Measurements from ENCODE around the gene FGB. TPM values are rescaled to one million over a fixed set of nuclear protein-coding genes. Genes with fewer than 3 reads are reported as not detected.
"Not testable (repeated sequence)": the region's sequence is repeated elsewhere in the genome, so short reads cannot be mapped to it uniquely, and the experiment has no call there.

FGB gene
- total RNA-seq, 1 donor from 2014 or later: not detected

DNA sequence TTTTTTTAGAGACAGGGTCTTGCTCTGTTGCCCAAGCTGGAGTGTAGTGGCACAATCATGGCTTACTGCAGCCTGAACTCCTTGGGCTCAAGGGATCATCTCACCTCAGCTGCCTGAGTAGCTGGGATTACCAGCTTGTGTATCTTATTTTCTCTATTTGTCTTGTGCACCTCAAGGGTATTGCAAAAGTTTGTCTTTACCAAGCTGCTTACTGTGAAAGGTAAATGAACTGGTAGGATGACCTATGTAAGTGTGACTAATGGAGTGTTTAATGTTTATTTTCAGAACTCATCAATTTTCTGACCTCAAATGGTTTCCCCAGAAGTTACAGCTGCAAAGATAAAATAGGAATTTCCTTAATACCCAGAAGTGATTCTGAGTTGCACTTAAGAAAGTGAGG lies 33.0 kb downstream of the FGB start:
- Histone ChIP-seq H4K20me1 (ENCODE audit: low read depth) (no peaks in the 10 kb centered on the region), H3K4me2 (no peak overlapping the region), H3K4me1 (peaks cover 2% of the 10 kb centered on the region), H2AFZ (replicated peaks) (no peak overlapping the region), H3K4me3 (no peak overlapping the region), H3K36me3 (no peaks in the 10 kb centered on the region), H3F3A (ENCODE audit: low read depth) (no peaks in the 10 kb centered on the region), H3K79me2 (ENCODE audit: low read depth) (no peaks in the 10 kb centered on the region), H3K27me3 (no peaks in the 10 kb centered on the region), H3K9me3 (ENCODE audit: low read depth) (no peaks in the 10 kb centered on the region), H3K9ac (no peak overlapping the region), H3K27ac (no peak overlapping the region)
- H3K36me3 Mint-ChIP-seq: no peaks in the 10 kb centered on the region
- no peak overlapping the region for H3K27ac Mint-ChIP-seq
- H3K27me3 Mint-ChIP-seq (ENCODE audit: insufficient read depth, low read depth): no peaks in the 10 kb centered on the region
- TF ChIP-seq EZH2 (IDR thresholded peaks at IDR 0.05) (no peak), EZH2phosphoT487 (IDR thresholded peaks at IDR 0.05) (no peak)
- TF ChIP-seq, protein P1, sequence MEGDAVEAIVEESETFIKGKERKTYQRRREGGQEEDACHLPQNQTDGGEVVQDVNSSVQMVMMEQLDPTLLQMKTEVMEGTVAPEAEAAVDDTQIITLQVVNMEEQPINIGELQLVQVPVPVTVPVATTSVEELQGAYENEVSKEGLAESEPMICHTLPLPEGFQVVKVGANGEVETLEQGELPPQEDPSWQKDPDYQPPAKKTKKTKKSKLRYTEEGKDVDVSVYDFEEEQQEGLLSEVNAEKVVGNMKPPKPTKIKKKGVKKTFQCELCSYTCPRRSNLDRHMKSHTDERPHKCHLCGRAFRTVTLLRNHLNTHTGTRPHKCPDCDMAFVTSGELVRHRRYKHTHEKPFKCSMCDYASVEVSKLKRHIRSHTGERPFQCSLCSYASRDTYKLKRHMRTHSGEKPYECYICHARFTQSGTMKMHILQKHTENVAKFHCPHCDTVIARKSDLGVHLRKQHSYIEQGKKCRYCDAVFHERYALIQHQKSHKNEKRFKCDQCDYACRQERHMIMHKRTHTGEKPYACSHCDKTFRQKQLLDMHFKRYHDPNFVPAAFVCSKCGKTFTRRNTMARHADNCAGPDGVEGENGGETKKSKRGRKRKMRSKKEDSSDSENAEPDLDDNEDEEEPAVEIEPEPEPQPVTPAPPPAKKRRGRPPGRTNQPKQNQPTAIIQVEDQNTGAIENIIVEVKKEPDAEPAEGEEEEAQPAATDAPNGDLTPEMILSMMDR (IDR thresholded peaks at IDR 0.05): no peak
- no peaks in the 10 kb centered on the region for H3K4me1 Mint-ChIP-seq
- H3K4me3 Mint-ChIP-seq: no peak overlapping the region
- no peak for DNase-seq (ENCODE audit: low spot score)
- H3K9me3 Mint-ChIP-seq: no peaks in the 10 kb centered on the region

DNA sequence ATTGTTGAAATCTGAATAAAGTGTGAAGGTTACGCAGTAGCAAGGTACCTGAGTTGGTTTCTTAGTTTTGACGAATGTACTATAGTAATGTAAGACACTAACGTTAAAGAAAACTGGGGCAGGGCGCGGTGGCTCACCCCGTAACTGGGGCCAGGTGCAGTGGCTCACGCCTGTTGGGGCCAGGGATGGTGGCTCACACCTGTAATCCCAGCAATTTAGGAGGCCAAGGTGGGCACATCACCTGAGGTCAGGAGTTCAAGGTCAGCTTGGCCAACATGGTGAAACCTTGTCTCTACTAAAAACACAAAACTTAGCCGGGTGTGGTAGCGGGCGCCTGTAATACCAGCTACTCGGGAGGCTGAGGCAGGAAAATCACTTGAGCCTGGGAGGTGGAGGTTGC lies 34.5 kb downstream of the FGB start:
- H3K4me1 ChIP-seq; H3K9me3 ChIP-seq (ENCODE audit: low read depth); H3K27me3 ChIP-seq; H3K27ac Mint-ChIP-seq; H3K4me3 ChIP-seq; H3K27me3 Mint-ChIP-seq (ENCODE audit: insufficient read depth, low read depth); H3K4me2 ChIP-seq; H3K27ac ChIP-seq; H3K79me2 ChIP-seq (ENCODE audit: low read depth); H4K20me1 ChIP-seq (ENCODE audit: low read depth); H3K36me3 ChIP-seq; H3K9ac ChIP-seq; H2AFZ ChIP-seq (replicated peaks); H3K36me3 Mint-ChIP-seq; H3K9me3 Mint-ChIP-seq; H3K4me1 Mint-ChIP-seq; DNase-seq (ENCODE audit: low spot score); H3K4me3 Mint-ChIP-seq; H3F3A ChIP-seq (ENCODE audit: low read depth): not testable (repeated sequence)

DNA sequence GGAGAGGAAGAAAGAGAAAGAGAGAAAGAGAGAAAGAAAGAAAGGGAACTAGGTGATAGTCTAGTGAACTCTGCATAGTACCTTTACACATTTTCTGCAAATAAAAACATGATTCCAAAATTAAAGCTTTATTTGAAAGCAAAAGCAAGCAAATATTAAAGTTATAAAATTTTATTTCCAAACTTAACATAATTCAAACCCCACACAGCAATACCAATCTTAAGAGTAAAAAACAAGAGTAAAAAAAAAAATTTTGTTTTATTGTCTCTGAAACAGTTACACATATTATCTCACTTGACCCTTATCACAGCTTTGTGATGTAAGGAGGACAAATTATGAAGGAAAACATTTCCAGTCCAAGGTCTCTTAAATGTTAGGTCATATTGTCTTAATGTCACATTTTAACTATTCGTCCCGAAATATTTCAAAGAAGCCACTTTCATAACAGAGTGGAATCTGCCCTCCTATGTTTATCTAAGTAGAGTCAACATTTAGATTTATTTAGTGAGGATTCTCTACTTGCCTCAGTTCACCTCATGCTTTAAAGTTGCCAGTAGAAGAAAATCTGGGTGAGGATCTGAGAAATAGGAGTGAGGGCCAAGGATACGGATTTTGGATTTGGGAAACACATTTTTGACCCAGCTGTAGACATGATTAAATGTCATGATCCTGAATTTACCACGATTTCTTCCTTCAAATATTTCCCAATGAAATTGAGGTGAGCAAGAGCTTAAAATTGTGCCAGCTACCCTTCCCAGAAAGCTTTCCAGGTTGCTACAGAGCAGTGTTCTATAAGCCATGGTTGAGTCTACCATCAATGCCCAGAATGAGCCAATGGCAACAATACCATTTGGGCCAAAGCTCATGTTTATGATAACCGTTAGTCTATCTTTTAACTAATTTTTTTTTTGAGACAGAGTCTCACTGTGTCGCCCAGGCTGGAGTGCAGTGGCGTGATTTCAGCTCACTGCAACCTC lies 35.3 kb downstream of the FGB start:
- Histone ChIP-seq H3K27me3 (no peaks in the 10 kb centered on the region), H3K4me2 (no peak overlapping the region), H3F3A (ENCODE audit: low read depth) (no peaks in the 10 kb centered on the region), H3K27ac (no peak overlapping the region), H4K20me1 (ENCODE audit: low read depth) (no peaks in the 10 kb centered on the region), H3K4me3 (no peak overlapping the region), H3K9ac (no peak overlapping the region), H2AFZ (replicated peaks) (peak overlapping the region; percentile 2), H3K9me3 (ENCODE audit: low read depth) (no peaks in the 10 kb centered on the region), H3K36me3 (no peaks in the 10 kb centered on the region), H3K4me1 (no peaks in the 10 kb centered on the region), H3K79me2 (ENCODE audit: low read depth) (no peaks in the 10 kb centered on the region)
- DNase-seq (ENCODE audit: low spot score): no peak
- no peaks in the 10 kb centered on the region for H3K36me3 Mint-ChIP-seq
- no peaks in the 10 kb centered on the region for H3K4me1 Mint-ChIP-seq
- TF ChIP-seq EZH2 (IDR thresholded peaks at IDR 0.05) (no peak), EZH2phosphoT487 (IDR thresholded peaks at IDR 0.05) (no peak)
- TF ChIP-seq, protein P1 (IDR thresholded peaks at IDR 0.05): no peak
- H3K4me3 Mint-ChIP-seq: no peak overlapping the region
- no peaks in the 10 kb centered on the region for H3K27me3 Mint-ChIP-seq (ENCODE audit: insufficient read depth, low read depth)
- no peaks in the 10 kb centered on the region for H3K9me3 Mint-ChIP-seq
- no peak overlapping the region for H3K27ac Mint-ChIP-seq

DNA sequence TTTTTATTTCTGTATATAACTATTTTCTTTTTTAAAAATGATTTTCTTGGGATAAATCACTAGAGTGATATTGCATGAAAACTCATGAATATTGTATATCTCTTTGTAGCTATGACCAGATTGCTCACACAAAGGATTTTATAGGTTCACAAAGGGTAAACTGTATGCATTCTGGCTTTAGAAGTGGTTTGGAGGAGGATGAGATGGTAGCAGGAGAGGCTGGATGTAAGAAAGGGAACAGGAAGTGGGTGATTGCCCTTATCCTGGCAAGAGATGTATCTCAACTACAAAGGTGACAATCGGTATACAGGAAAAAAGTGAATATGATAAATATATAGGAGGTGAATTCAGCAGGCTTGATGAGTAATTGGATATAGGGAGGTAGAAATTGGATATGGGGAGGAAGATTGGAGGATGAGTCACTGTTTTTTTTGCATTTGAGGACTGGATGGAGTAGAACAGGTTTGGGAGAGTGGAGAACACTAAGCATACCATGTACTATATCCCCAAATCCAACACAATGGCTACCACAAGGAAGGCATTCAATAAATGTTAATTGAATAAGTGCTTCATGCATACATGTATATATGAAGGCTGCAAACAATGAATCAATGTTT lies 39.7 kb downstream of the FGB start:
- TF ChIP-seq, protein P1 (IDR thresholded peaks at IDR 0.05): no peak
- no peak for TF ChIP-seq EZH2 (IDR thresholded peaks at IDR 0.05)
- no peak for TF ChIP-seq EZH2phosphoT487 (IDR thresholded peaks at IDR 0.05)
- no peaks in the 10 kb centered on the region for H3K27me3 ChIP-seq
- Mint-ChIP-seq H3K27me3 (ENCODE audit: insufficient read depth, low read depth) (no peaks in the 10 kb centered on the region), H3K27ac (no peak overlapping the region), H3K4me1 (no peaks in the 10 kb centered on the region), H3K9me3 (no peaks in the 10 kb centered on the region), H3K36me3 (no peaks in the 10 kb centered on the region), H3K4me3 (no peak overlapping the region)
- no peak overlapping the region for H3K27ac ChIP-seq
- no peaks in the 10 kb centered on the region for H3K9me3 ChIP-seq (ENCODE audit: low read depth)
- DNase-seq (ENCODE audit: low spot score): no peak
- H3K4me2 ChIP-seq: no peak overlapping the region
- no peaks in the 10 kb centered on the region for H3K4me1 ChIP-seq
- no peak overlapping the region for H3K9ac ChIP-seq
- H3K79me2 ChIP-seq (ENCODE audit: low read depth): no peaks in the 10 kb centered on the region
- no peaks in the 10 kb centered on the region for H4K20me1 ChIP-seq (ENCODE audit: low read depth)
- no peak overlapping the region for H2AFZ ChIP-seq (replicated peaks)
- no peak overlapping the region for H3K4me3 ChIP-seq
- no peaks in the 10 kb centered on the region for H3K36me3 ChIP-seq
- no peaks in the 10 kb centered on the region for H3F3A ChIP-seq (ENCODE audit: low read depth)
